Measurements from ENCODE around the gene TMEM208. TPM values are rescaled to one million over a fixed set of nuclear protein-coding genes. Genes with fewer than 3 reads are reported as not detected.

Gene TMEM208
- total RNA-seq, 1 donor from 2014 or later: 47.5 TPM

GRCh38 chr16:67256701-67257230 is 29.8 kb downstream of the TMEM208 start:
- TF ChIP-seq EZH2 (IDR thresholded peaks at IDR 0.05; ENCODE audit: insufficient read depth, low read length) (no peak), CTCF (IDR thresholded peaks at IDR 0.05; ENCODE audit: insufficient read depth, low read depth, low read length) (no peak)

GRCh38 chr16:67257486-67258160 is 30.7 kb downstream of the TMEM208 start:
- no peak overlapping the region for H3K27ac ChIP-seq (ENCODE audit: low read depth, low read length)
- no peaks in the 10 kb centered on the region for H3K4me1 ChIP-seq (ENCODE audit: insufficient read depth, low read length)
- H4K20me1 ChIP-seq (ENCODE audit: insufficient read depth, low read length): no peaks in the 10 kb centered on the region
- no peak overlapping the region for H3K9ac ChIP-seq (ENCODE audit: low read length)
- peaks cover 8% of the 10 kb centered on the region for H3K36me3 Mint-ChIP-seq (ENCODE audit: low read depth, unreplicated experiment)
- no peaks in the 10 kb centered on the region for H3K9me3 ChIP-seq (ENCODE audit: insufficient read depth, low read depth, low read length)
- no peak overlapping the region for H3K4me2 ChIP-seq (ENCODE audit: low read length)
- no peak overlapping the region for H3K4me3 ChIP-seq (ENCODE audit: insufficient read depth, low read depth, low read length)
- TF ChIP-seq CTCF (IDR thresholded peaks at IDR 0.05; ENCODE audit: insufficient read depth, low read depth, low read length) (no peak), EZH2 (IDR thresholded peaks at IDR 0.05; ENCODE audit: insufficient read depth, low read length) (no peak)
- peaks cover 4% of the 10 kb centered on the region for H3K9me3 Mint-ChIP-seq (ENCODE audit: unreplicated experiment)
- H3K27me3 Mint-ChIP-seq (ENCODE audit: low read depth, unreplicated experiment): peaks cover 30% of the 10 kb centered on the region
- DNase-seq (ENCODE audit: low read depth) (no peak), FAIRE-seq (no peak)
- H3K27me3 ChIP-seq (ENCODE audit: insufficient read depth, low read length): no peaks in the 10 kb centered on the region
- no peak overlapping the region for H3K27ac Mint-ChIP-seq (ENCODE audit: unreplicated experiment)
- H3K4me3 Mint-ChIP-seq (ENCODE audit: unreplicated experiment): no peak overlapping the region
- H3K4me1 Mint-ChIP-seq (ENCODE audit: low read depth, unreplicated experiment): peaks cover 2% of the 10 kb centered on the region
- H3K79me2 ChIP-seq (ENCODE audit: insufficient read depth, low read length): no peaks in the 10 kb centered on the region
- no peaks in the 10 kb centered on the region for H3K36me3 ChIP-seq (ENCODE audit: insufficient read depth, low read length)
- no peak overlapping the region for H2AFZ ChIP-seq (ENCODE audit: low read depth, low read length)

More at GRCh38 chr16:67256701-67257230, 29.8 kb downstream of the TMEM208 start:
- H3K4me3 Mint-ChIP-seq (ENCODE audit: unreplicated experiment): no peak overlapping the region
- H3K36me3 Mint-ChIP-seq (ENCODE audit: low read depth, unreplicated experiment): peaks cover 5% of the 10 kb centered on the region
- no peaks in the 10 kb centered on the region for H3K36me3 ChIP-seq (ENCODE audit: insufficient read depth, low read length)
- H3K79me2 ChIP-seq (ENCODE audit: insufficient read depth, low read length): no peaks in the 10 kb centered on the region
- no peak for FAIRE-seq
- no peaks in the 10 kb centered on the region for H4K20me1 ChIP-seq (ENCODE audit: insufficient read depth, low read length)
- H3K27me3 Mint-ChIP-seq (ENCODE audit: low read depth, unreplicated experiment): peaks cover 26% of the 10 kb centered on the region
- no peaks in the 10 kb centered on the region for H3K27me3 ChIP-seq (ENCODE audit: insufficient read depth, low read length)
- H3K4me3 ChIP-seq (ENCODE audit: insufficient read depth, low read depth, low read length): no peak overlapping the region
- H3K9me3 ChIP-seq (ENCODE audit: insufficient read depth, low read depth, low read length): no peaks in the 10 kb centered on the region
- peaks cover 2% of the 10 kb centered on the region for H3K9me3 Mint-ChIP-seq (ENCODE audit: unreplicated experiment)
- no peak overlapping the region for H3K27ac ChIP-seq (ENCODE audit: low read depth, low read length)
- DNase-seq (ENCODE audit: low read depth): no peak
- peaks cover 2% of the 10 kb centered on the region for H3K4me1 Mint-ChIP-seq (ENCODE audit: low read depth, unreplicated experiment)
- H2AFZ ChIP-seq (ENCODE audit: low read depth, low read length): no peak overlapping the region
- H3K4me2 ChIP-seq (ENCODE audit: low read length): no peak overlapping the region
- no peak overlapping the region for H3K9ac ChIP-seq (ENCODE audit: low read length)
- no peak overlapping the region for H3K27ac Mint-ChIP-seq (ENCODE audit: unreplicated experiment)
- no peaks in the 10 kb centered on the region for H3K4me1 ChIP-seq (ENCODE audit: insufficient read depth, low read length)
